ENCODE measurements around the gene CEP170.

CEP170 gene

DNA sequence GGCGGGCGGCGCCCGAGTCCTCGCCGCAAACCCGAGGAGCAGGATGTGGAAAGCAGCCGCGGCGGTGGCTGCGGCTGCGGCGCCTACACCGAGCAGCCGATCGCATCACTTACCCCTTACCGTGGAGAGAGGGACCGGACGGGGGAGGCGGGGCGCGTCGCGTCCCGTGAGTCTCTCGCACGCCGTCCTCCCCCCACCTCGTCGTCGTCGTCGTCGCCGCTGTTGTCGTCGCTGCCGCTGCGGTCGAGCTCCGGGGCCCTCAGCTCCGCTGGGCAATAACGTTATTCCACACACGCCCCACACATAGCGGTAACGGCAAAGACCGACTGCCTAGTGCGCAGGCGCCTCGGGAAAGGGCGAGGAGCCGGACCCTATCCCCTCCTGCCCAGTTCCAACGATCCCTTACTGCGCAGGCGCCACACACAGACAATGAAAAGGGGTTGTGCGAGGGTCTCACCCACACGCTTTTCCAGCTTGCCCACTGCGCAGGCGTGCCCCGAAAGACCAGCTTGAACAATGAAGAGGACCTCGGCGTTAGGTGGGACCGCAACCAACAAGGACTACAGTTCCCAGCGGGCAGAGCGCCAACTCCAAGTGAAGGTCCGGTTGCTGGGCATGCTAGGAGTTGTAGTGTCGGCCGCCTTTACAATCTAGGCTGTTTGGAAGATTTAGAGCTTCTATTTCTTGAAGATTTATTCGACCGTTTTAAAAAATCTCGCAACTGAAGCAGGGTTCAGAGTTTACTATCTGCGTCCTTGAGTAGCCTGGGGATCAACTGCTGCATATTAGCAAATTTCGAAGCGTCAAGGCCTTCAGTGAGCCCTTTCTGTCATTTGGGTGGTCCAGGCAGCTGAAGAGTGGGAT, at the start of gene CEP170:
TSS of gene CEP170 (minus strand) at position 355 of the 864 bp plus-strand sequence. CDS start 30,001 bp downstream, outside the sequence.
- H3K4me3 ChIP-seq (ENCODE audit: control insufficient read depth, low read depth, low read length): peak within 1 kb of the TSS; percentile 91
- peak; percentile 71 for DNase-seq (ENCODE audit: low read depth)
- TF ChIP-seq, protein P1, sequence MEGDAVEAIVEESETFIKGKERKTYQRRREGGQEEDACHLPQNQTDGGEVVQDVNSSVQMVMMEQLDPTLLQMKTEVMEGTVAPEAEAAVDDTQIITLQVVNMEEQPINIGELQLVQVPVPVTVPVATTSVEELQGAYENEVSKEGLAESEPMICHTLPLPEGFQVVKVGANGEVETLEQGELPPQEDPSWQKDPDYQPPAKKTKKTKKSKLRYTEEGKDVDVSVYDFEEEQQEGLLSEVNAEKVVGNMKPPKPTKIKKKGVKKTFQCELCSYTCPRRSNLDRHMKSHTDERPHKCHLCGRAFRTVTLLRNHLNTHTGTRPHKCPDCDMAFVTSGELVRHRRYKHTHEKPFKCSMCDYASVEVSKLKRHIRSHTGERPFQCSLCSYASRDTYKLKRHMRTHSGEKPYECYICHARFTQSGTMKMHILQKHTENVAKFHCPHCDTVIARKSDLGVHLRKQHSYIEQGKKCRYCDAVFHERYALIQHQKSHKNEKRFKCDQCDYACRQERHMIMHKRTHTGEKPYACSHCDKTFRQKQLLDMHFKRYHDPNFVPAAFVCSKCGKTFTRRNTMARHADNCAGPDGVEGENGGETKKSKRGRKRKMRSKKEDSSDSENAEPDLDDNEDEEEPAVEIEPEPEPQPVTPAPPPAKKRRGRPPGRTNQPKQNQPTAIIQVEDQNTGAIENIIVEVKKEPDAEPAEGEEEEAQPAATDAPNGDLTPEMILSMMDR (IDR thresholded peaks at IDR 0.05; ENCODE audit: control insufficient read depth, insufficient read depth, low read depth, low read length, missing control alignments): no peak

DNA sequence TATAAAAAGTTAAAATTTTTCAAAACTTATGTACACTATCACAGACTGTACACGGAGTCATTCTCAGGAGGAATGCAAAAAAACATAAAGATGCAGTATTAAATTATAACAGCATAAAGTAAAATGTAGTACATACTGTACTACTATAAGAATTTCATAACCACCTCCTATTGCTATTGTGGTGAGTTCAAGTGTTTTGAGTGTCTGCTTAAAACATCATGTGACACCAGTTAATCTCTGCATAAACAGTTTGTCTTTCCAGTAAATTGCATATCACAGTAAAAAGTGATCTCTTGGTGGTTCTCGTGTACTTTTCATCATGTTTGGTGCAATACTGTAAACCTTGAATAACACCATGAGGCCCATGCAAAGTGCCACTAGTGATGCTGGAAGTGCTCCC, 46.0 kb upstream of the CEP170 start:
- DNase-seq (ENCODE audit: low read depth): no peak
- no peak overlapping the region for H3K4me3 ChIP-seq (ENCODE audit: control insufficient read depth, low read depth, low read length)
- TF ChIP-seq, protein P1 (IDR thresholded peaks at IDR 0.05; ENCODE audit: control insufficient read depth, insufficient read depth, low read depth, low read length, missing control alignments): no peak

DNA sequence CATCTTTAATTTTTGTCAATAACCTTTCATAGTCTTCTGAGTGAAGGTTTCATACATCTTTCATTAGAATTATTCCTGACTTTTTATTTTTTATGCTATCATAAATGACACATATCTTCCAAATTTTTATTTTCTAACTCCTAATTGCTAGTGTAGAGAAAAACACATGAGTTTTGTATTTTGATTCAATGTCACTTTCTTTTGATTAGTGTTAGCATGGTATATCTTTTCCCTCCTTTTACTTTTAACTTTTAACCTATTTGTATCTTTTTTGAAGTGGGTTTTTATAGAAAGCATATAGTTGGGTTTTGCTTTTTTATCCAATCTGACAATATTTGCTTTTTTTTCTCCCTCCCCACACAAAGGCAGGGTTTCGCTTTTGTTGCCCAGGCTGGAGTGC, 44.0 kb upstream of the CEP170 start:
- no peak overlapping the region for H3K4me3 ChIP-seq (ENCODE audit: control insufficient read depth, low read depth, low read length)
- TF ChIP-seq, protein P1 (IDR thresholded peaks at IDR 0.05; ENCODE audit: control insufficient read depth, insufficient read depth, low read depth, low read length, missing control alignments): no peak
- no peak for DNase-seq (ENCODE audit: low read depth)

DNA sequence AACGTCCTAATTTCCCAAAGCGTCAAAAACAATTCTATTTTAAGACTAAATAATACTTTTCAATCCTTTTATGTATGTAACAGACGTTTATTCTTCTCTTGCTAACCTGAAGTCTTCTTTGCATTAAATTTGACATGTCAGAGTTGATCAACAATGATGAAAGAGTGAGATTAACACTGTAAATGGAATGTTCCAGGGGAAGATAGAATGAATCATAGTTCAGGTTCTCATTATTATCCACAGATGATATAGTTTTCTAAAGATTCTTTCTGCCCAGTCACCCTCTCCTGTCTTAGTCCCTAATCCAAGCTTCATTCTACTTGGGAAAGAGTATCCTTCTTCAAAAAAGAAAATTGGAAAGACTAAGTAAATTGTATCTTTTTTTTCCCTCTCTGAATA, 39.6 kb upstream of the CEP170 start:
- TF ChIP-seq, protein P1 (IDR thresholded peaks at IDR 0.05; ENCODE audit: control insufficient read depth, insufficient read depth, low read depth, low read length, missing control alignments): no peak
- no peak overlapping the region for H3K4me3 ChIP-seq (ENCODE audit: control insufficient read depth, low read depth, low read length)
- DNase-seq (ENCODE audit: low read depth): peak; percentile 35

DNA sequence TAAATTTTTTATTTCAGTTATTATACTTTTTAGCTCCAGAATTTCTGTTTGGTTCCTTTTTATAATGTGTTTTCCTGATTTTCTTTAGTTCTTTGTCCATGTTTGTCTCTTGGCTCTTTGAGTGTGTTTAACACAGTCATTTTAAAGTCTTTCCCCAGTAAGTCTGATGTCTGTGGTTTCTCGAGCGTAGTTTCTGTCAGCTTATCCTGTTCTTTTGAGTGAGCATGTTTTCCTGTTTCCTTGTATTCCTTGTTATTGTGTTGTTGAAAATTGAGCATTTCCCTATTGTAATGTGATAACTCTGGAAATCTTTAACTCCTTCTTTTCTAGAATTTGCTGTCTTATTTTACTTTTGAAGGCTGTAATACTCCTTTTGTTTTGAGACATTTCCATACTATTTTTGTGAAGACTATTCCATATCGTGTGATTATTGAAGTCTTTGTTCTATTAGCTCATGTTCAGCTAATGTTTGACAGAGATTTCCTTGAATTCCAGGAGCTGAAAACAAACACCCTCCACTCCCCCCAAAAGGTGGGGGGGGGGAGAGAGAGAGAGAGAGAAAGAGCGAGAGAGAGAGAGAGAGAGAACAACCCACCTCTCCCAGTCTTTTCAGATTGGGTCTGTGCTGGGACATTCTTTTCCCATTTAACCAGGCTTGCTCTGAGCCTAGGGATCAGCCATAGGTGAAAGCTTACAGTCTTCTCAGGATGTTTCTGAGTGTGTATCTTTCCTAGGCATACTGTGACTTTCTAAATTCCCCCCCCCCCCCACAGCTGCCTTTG, 39.1 kb upstream of the CEP170 start:
- no peak overlapping the region for H3K4me3 ChIP-seq (ENCODE audit: control insufficient read depth, low read depth, low read length)
- TF ChIP-seq, protein P1 (IDR thresholded peaks at IDR 0.05; ENCODE audit: control insufficient read depth, insufficient read depth, low read depth, low read length, missing control alignments): no peak
- DNase-seq (ENCODE audit: low read depth): no peak

DNA sequence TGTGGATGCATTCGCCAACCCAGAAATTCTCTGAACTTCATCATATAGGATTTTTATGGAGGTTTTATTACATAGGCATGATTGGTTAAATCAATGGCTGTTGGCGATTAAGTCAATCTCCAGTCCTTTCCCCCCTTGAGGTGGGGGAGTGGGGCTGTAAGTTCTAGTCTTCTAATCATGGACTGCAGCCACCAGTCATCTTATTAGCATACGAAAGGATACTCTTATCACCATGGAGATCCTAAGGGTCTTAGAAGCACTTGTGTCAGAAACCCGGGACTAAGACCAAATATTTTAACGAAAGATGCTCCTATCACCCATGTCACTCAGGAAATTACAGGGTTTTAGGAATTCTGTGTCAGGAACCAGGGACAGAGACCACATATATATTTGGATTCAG, 37.0 kb upstream of the CEP170 start:
- TF ChIP-seq, protein P1 (IDR thresholded peaks at IDR 0.05; ENCODE audit: control insufficient read depth, insufficient read depth, low read depth, low read length, missing control alignments): no peak
- no peak overlapping the region for H3K4me3 ChIP-seq (ENCODE audit: control insufficient read depth, low read depth, low read length)
- no peak for DNase-seq (ENCODE audit: low read depth)
